ENCODE results near the gene RNASE2. TPM values are rescaled to one million over a fixed set of nuclear protein-coding genes. Genes with fewer than 3 reads are reported as not detected.

RNASE2 gene
- total RNA-seq, 1 experiment from 2014 or later: not detected

GRCh38 chr14:20999591-20999990 is 44.3 kb downstream of the RNASE2 start (continued):
- TF ChIP-seq, protein P1, sequence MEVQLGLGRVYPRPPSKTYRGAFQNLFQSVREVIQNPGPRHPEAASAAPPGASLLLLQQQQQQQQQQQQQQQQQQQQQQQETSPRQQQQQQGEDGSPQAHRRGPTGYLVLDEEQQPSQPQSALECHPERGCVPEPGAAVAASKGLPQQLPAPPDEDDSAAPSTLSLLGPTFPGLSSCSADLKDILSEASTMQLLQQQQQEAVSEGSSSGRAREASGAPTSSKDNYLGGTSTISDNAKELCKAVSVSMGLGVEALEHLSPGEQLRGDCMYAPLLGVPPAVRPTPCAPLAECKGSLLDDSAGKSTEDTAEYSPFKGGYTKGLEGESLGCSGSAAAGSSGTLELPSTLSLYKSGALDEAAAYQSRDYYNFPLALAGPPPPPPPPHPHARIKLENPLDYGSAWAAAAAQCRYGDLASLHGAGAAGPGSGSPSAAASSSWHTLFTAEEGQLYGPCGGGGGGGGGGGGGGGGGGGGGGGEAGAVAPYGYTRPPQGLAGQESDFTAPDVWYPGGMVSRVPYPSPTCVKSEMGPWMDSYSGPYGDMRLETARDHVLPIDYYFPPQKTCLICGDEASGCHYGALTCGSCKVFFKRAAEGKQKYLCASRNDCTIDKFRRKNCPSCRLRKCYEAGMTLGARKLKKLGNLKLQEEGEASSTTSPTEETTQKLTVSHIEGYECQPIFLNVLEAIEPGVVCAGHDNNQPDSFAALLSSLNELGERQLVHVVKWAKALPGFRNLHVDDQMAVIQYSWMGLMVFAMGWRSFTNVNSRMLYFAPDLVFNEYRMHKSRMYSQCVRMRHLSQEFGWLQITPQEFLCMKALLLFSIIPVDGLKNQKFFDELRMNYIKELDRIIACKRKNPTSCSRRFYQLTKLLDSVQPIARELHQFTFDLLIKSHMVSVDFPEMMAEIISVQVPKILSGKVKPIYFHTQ (CRISPR knock-in tag; IDR thresholded peaks at IDR 0.05): no peak
- TF ChIP-seq GABPB1 (CRISPR knock-in tag; IDR thresholded peaks at IDR 0.05): no peak
- TF ChIP-seq FOXP1 (CRISPR knock-in tag; IDR thresholded peaks at IDR 0.05; ENCODE audit: borderline replicate concordance): no peak
- TF ChIP-seq ZNF263 (CRISPR knock-in tag; IDR thresholded peaks at IDR 0.05; ENCODE audit: low read depth): no peak

GRCh38 chr14:21001218-21001617 is 45.9 kb downstream of the RNASE2 start:
- no peaks in the 10 kb centered on the region; the same call in 1 of the 2 replicates for H3K27me3 Mint-ChIP-seq (ENCODE audit: low read depth)
- H3K4me1 Mint-ChIP-seq: peaks cover 18% of the 10 kb centered on the region
- H3K9me3 Mint-ChIP-seq: no peaks in the 10 kb centered on the region
- H3K36me3 Mint-ChIP-seq: peaks cover 8% of the 10 kb centered on the region
- ChIA-PET CTCF (interaction anchor here (1.0 to 5.6 kb wide), 6 partner anchors 13 to 92 kb away, joined by 3 to 78 read pairs (median 10); no protein-coding TSS in a partner anchor), POLR2A (no interaction called here)
- H3K4me3 Mint-ChIP-seq: no peak overlapping the region
- no peak overlapping the region for H3K27ac Mint-ChIP-seq
- DNase-seq (ENCODE audit: low spot score) (peak; percentile 36), ATAC-seq (peak; percentile 61)
- TF ChIP-seq ATF3 (CRISPR knock-in tag; conservative IDR thresholded peaks at IDR 0.05): no peak
- TF ChIP-seq IRF2 (CRISPR knock-in tag; IDR thresholded peaks at IDR 0.05; ENCODE audit: borderline replicate concordance, low read depth): no peak
- TF ChIP-seq OVOL2 (CRISPR knock-in tag; IDR thresholded peaks at IDR 0.05; ENCODE audit: borderline replicate concordance): no peak
- no peak for TF ChIP-seq NFE2L1 (CRISPR knock-in tag; IDR thresholded peaks at IDR 0.05)

DNA sequence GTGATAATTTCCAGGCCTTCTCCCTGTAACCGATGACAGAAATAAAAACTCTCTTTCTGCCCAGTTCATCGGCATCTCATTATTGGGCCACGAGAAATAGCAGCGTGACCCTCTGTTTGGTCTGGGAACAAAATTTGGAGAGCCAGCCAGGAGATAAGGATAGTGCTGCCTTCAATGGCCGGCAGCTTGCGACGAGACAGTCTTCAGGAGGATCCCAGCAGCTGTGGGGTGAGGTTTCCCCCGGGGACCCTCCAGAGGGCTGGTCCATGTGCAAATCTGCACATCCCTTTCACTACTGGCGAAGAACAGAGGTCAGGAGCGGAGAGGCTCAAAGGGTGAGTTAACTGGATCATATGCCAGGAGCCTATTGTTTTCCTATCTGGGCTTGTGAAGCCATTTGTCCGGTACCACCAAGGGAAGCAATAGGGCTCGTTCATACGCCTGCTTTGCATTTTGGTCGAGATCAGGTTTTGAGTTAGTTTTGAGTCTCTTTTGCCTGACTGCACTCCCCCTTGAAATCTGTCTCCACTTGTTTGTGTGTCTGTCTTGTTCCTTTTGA is 48.6 kb downstream of the RNASE2 start:
- Mint-ChIP-seq H3K4me1 (peaks cover 9% of the 10 kb centered on the region), H3K4me3 (no peak overlapping the region), H3K9me3 (no peaks in the 10 kb centered on the region), H3K27me3 (ENCODE audit: low read depth) (no peaks in the 10 kb centered on the region; the same call in 1 of the 2 replicates), H3K27ac (no peak overlapping the region), H3K36me3 (no peaks in the 10 kb centered on the region)
- ATAC-seq: no peak
- POLR2A ChIA-PET: no interaction called here
- TF ChIP-seq E2F1 (CRISPR knock-in tag; IDR thresholded peaks at IDR 0.05): no peak
- TF ChIP-seq ATF1 (CRISPR knock-in tag; IDR thresholded peaks at IDR 0.05): no peak
- no peak for TF ChIP-seq CTCF (IDR thresholded peaks at IDR 0.05)
- TF ChIP-seq ZNF232 (CRISPR knock-in tag; IDR thresholded peaks at IDR 0.05): no peak
- no peak for TF ChIP-seq NR3C1 (CRISPR knock-in tag; conservative IDR thresholded peaks at IDR 0.05; ENCODE audit: low read depth)
- no peak for DNase-seq (ENCODE audit: low spot score)
- CTCF ChIA-PET: interaction anchor here (1.0 to 3.9 kb wide), 4 partner anchors 11 to 88 kb away, joined by 3 to 36 read pairs (median 14); no protein-coding TSS in a partner anchor

Other genes with a start within 250 kb of the RNASE2 start
- gene EDDM3A, start 209.6 kb upstream of the RNASE2 start, total RNA-seq (2021): 0.20 TPM in 1 of 3 replicates, not detected in the others
- not detected in 3 replicates for gene EDDM3B, start 187.1 kb upstream of the RNASE2 start, total RNA-seq (2021)
- gene RNASE6, start 174.2 kb upstream of the RNASE2 start, total RNA-seq (2021): 0.18 to 0.37 TPM (median 0.18 TPM) in 3 replicates
- 3.4 to 6.2 TPM (median 4.7 TPM) in 3 replicates for gene RNASE1, start 152.6 kb upstream of the RNASE2 start, total RNA-seq (2021)
- not detected in 3 replicates for gene RNASE3, start 64.1 kb upstream of the RNASE2 start, total RNA-seq (2021)
- gene METTL17, start 34.5 kb downstream of the RNASE2 start, total RNA-seq (2021): 79.5 to 98.1 TPM (median 90.8 TPM) in 3 replicates
- gene SLC39A2, start 43.8 kb downstream of the RNASE2 start, total RNA-seq (2021): 0.14 TPM in 1 of 3 replicates, not detected in the others
- gene NDRG2, start 69.6 kb downstream of the RNASE2 start, total RNA-seq (2021): 28.5 to 32.2 TPM (median 30.1 TPM) in 3 replicates
- 0.35 to 0.60 TPM in 2 of 3 replicates, not detected in the other for gene TPPP2, start 74.7 kb downstream of the RNASE2 start, total RNA-seq (2021)
- gene RNASE13, start 79.3 kb downstream of the RNASE2 start, total RNA-seq (2021): not detected in 3 replicates
- gene RNASE7, start 86.9 kb downstream of the RNASE2 start, total RNA-seq (2021): not detected in 3 replicates
- not detected in 3 replicates for gene RNASE8, start 102.3 kb downstream of the RNASE2 start, total RNA-seq (2021)
- gene ARHGEF40, start 114.8 kb downstream of the RNASE2 start, total RNA-seq (2021): 58.6 to 74.2 TPM (median 58.8 TPM) in 3 replicates
- 149 to 154 TPM (median 149 TPM) in 3 replicates for gene ZNF219, start 143.2 kb downstream of the RNASE2 start, total RNA-seq (2021)
- 1.7 to 2.2 TPM (median 1.9 TPM) in 3 replicates for gene TMEM253, start 145.6 kb downstream of the RNASE2 start, total RNA-seq (2021)
- not detected in 3 replicates for gene OR5AU1, start 200.6 kb downstream of the RNASE2 start, total RNA-seq (2021)

Measured in WTC11 (cell line).